ENCODE results near the gene PAQR5. TPM values are rescaled to one million over a fixed set of nuclear protein-coding genes. Genes with fewer than 3 reads are reported as not detected.

Gene PAQR5
- total and polyA plus RNA-seq, 9 of the 15 experiments (the other 6 are each of a cell fraction or from before 2014, with no cell fraction given), result 0.04 to 0.08 TPM; not detected in 7

DNA sequence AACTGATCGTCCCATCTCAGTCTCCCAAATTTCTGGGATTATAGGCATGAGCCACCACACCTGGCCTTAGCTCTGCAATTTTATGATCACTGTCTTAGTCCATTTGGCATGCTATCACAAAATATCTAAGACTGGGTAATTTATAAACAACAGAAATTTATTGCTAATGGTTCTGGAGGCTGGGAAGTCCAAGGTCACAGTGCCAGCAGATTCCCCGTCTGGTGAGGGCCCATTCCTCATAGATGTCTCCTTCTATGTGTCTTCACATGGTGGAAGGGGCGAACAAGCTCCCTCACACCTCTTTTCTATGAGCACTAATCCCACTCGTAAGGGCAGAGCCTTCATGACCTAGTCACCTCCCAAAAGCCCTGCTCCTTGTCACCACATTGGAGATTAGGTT is 60.1 kb downstream of the PAQR5 start (continued):
- TF ChIP-seq, protein P1, sequence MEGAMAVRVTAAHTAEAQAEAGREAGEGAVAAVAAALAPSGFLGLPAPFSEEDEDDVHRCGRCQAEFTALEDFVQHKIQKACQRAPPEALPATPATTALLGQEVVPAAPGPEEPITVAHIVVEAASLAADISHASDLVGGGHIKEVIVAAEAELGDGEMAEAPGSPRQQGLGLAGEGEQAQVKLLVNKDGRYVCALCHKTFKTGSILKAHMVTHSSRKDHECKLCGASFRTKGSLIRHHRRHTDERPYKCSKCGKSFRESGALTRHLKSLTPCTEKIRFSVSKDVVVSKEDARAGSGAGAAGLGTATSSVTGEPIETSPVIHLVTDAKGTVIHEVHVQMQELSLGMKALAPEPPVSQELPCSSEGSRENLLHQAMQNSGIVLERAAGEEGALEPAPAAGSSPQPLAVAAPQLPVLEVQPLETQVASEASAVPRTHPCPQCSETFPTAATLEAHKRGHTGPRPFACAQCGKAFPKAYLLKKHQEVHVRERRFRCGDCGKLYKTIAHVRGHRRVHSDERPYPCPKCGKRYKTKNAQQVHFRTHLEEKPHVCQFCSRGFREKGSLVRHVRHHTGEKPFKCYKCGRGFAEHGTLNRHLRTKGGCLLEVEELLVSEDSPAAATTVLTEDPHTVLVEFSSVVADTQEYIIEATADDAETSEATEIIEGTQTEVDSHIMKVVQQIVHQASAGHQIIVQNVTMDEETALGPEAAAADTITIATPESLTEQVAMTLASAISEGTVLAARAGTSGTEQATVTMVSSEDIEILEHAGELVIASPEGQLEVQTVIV (CRISPR knock-in tag; IDR thresholded peaks at IDR 0.05; ENCODE audit: borderline replicate concordance), result no peak
- TF ChIP-seq MCM5 (IDR thresholded peaks at IDR 0.05; ENCODE audit: low read depth) (no peak), SPI1 (IDR thresholded peaks at IDR 0.05; ENCODE audit: borderline replicate concordance, low read depth, low read length) (no peak), FOXM1 (IDR thresholded peaks at IDR 0.05; ENCODE audit: low read depth) (no peak), FOXM1 (CRISPR knock-in tag; IDR thresholded peaks at IDR 0.05; ENCODE audit: low read depth) (no peak), ZNF445 (CRISPR knock-in tag; IDR thresholded peaks at IDR 0.05; ENCODE audit: low read depth) (no peak), MCM2 (IDR thresholded peaks at IDR 0.05; ENCODE audit: low read depth) (no peak)
- TF ChIP-seq, protein P2, sequence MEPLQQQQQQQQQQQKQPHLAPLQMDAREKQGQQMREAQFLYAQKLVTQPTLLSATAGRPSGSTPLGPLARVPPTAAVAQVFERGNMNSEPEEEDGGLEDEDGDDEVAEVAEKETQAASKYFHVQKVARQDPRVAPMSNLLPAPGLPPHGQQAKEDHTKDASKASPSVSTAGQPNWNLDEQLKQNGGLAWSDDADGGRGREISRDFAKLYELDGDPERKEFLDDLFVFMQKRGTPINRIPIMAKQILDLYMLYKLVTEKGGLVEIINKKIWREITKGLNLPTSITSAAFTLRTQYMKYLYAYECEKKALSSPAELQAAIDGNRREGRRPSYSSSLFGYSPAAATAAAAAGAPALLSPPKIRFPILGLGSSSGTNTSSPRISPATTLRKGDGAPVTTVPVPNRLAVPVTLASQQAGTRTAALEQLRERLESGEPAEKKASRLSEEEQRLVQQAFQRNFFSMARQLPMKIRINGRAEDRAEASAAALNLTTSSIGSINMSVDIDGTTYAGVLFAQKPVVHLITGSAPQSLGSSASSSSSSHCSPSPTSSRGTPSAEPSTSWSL (CRISPR knock-in tag; IDR thresholded peaks at IDR 0.05; ENCODE audit: borderline replicate concordance), result no peak
